Left ventricle myocardium inferior (tissue), 1 donor: ENCODE results near the gene MS4A18. TPM values are rescaled to one million over a fixed set of nuclear protein-coding genes. Genes with fewer than 3 reads are reported as not detected.

Experiments
- DNase-seq: peaks from one replicate; pipeline ENCODE4 v3.0.0-alpha.2; 2020
- H3K27ac ChIP-seq: fragments of 200-600 bp; replicated peaks from 2 replicates; pipeline ENCODE4 v1.8.0; 2021
- H3K27me3 ChIP-seq: fragments of 200-600 bp; 2 replicates; pipeline ENCODE4 v1.8.0; 2021; ENCODE audit warnings: low read depth
- H3K36me3 ChIP-seq: fragments of 200-600 bp; 2 replicates; pipeline ENCODE4 v1.8.0; 2021
- H3K4me1 ChIP-seq: fragments of 200-600 bp; 2 replicates; pipeline ENCODE4 v1.8.0; 2021
- H3K4me3 ChIP-seq: fragments of 200-600 bp; 2 replicates; pipeline ENCODE4 v1.8.0; 2021; ENCODE audit warnings: mild to moderate bottlenecking, moderate library complexity
- H3K9me3 ChIP-seq: fragments of 200-600 bp; replicated peaks from 2 replicates; pipeline ENCODE4 v1.8.0; 2021
- CTCF ChIP-seq: fragments of 200-600 bp; IDR thresholded peaks from 2 replicates; pipeline ENCODE4 v1.8.0; 2021; ENCODE audit warnings: antibody characterized with exemption, mild to moderate bottlenecking, borderline replicate concordance
- intact Hi-C: fragments of 100-400 bp; cut with micrococcal nuclease; formaldehyde crosslinking; loops from one replicate; pipeline ENCODE4 v1.11.0; 2022
- total RNA-seq: library from RNA; stranded (reverse); fragmentation: NEBNext Ultra II Directional; extraction: Animal tissue kit (Norgen Biotek cat#: 25700); gene quantifications from one replicate; pipeline ENCODE4 v1.2.1, GENCODE V29; 2021
- donor health status: DM: no; HTN: yes; CAD: no; lungs with severe emphysema.

Gene MS4A18
- total RNA-seq, 1 donor from 2014 or later, result not detected

DNA sequence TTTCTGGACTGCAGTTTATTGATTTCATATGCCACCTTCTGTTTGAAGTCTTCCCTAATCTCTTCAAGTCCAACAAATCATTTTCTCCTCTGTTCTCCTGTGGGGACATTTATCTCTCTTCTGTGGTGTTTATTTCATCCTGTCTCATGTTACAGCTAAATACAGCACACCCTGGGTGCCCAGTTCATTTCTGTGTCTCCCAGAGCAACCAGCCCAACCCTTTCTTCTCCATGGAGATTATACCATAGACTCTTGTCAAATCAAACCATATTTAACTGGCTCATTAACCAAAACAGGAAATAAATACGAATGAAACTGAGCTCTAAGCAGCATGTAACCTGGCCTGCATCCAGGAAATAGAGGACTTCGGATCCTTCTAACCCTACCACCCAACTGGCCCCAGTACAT lies 25.2 kb upstream of the MS4A18 start, which contains the start of gene MS4A8:
MS4A8 (plus strand) TSS at position 329 of the 408 bp plus-strand sequence. CDS start 1,249 bp downstream, outside the sequence.
- Histone ChIP-seq H3K4me1 (no peaks in the 10 kb centered on the region), H3K9me3 (no peaks in the 10 kb centered on the region), H3K27me3 (peaks cover 11% of the 10 kb centered on the region), H3K27ac (no peak within 1 kb of the TSS), H3K36me3 (no peaks in the 10 kb centered on the region), H3K4me3 (no peak within 1 kb of the TSS)
- intact Hi-C loops, result no loop called here
- TF ChIP-seq CTCF, result no peak
- no peak for DNase-seq

DNA sequence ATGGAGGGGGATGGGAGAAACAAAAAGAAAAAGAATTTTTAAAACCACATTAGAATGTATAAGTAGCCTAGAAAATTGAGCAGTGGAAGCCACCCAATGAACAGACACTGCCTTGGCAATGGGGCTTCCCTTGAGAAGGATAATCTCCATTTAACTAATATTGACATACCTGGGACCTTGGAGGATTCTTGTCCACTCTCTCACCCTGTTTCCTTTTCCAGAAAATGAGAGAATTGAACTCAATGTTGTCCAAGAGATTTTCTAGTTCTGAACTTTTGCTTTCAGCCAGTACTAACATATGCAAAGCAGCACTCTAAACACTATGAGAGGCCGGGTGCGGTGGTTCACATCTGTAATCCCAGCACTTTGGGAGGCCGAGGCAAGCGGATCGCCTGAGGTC lies 24.6 kb upstream of the MS4A18 start:
- DNase-seq, result no peak
- Histone ChIP-seq H3K4me3 (no peak overlapping the region), H3K27ac (no peak overlapping the region), H3K4me1 (no peaks in the 10 kb centered on the region), H3K27me3 (peaks cover 11% of the 10 kb centered on the region), H3K9me3 (no peaks in the 10 kb centered on the region), H3K36me3 (no peaks in the 10 kb centered on the region)
- TF ChIP-seq CTCF, result no peak
- intact Hi-C loops, result no loop called here

- peak; percentile 24 for TF ChIP-seq CTCF
- intact Hi-C loops, result no loop called here
- Histone ChIP-seq H3K36me3 (no peaks in the 10 kb centered on the region), H3K9me3 (no peaks in the 10 kb centered on the region), H3K4me3 (no peak overlapping the region), H3K27ac (no peak overlapping the region), H3K27me3 (peaks cover 17% of the 10 kb centered on the region), H3K4me1 (no peaks in the 10 kb centered on the region)
- no peak for DNase-seq
Measured at GRCh38 chr11:60700689-60701468, 23.6 kb upstream of the MS4A18 start.

GRCh38 chr11:60701469-60701818 lies 23.1 kb upstream of the MS4A18 start:
- Histone ChIP-seq H3K4me1 (no peaks in the 10 kb centered on the region), H3K27ac (no peak overlapping the region), H3K9me3 (no peaks in the 10 kb centered on the region), H3K36me3 (no peaks in the 10 kb centered on the region), H3K4me3 (no peak overlapping the region), H3K27me3 (peaks cover 21% of the 10 kb centered on the region)
- TF ChIP-seq CTCF, result no peak
- DNase-seq, result no peak
- intact Hi-C loops, result no loop called here

DNA sequence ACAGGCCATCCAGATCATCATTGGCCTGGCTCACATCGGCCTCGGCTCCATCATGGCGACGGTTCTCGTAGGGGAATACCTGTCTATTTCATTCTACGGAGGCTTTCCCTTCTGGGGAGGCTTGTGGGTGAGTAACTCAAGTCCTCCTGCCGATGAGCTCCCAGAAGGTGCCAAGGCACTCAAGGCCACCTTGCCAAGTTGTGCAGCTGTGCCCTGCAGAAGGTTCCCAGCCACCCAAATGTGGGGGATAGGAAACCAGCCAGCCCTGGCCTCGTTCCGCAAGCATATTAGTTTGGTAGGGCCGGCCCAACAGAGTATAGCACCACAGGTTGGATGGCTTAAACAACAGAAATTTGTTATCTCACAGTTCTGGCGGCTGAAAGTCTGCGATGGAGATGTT lies 21.1 kb upstream of the MS4A18 start:
- H3K4me3 ChIP-seq, result no peak overlapping the region
- no peaks in the 10 kb centered on the region for H3K9me3 ChIP-seq
- no peak for TF ChIP-seq CTCF
- intact Hi-C loops, result no loop called here
- H3K27ac ChIP-seq, result no peak overlapping the region
- no peaks in the 10 kb centered on the region for H3K4me1 ChIP-seq
- no peak for DNase-seq
- peaks cover 33% of the 10 kb centered on the region for H3K27me3 ChIP-seq
- H3K36me3 ChIP-seq, result no peaks in the 10 kb centered on the region
